Measurements from ENCODE around the gene RTEL1. TPM values are rescaled to one million over a fixed set of nuclear protein-coding genes. Genes with fewer than 3 reads are reported as not detected.
"Not testable (repeated sequence)": the region's sequence is repeated elsewhere in the genome, so short reads cannot be mapped to it uniquely, and the experiment has no call there.

The RTEL1 gene
- total RNA-seq, 1 experiment from 2014 or later = 26.1 TPM

GRCh38 chr20:63667858-63668257, 9.7 kb downstream of the RTEL1 start:
- H3K27me3 ChIP-seq (ENCODE audit: control insufficient read depth, insufficient read depth, low read length) = no peaks in the 10 kb centered on the region
- H3K27ac ChIP-seq (ENCODE audit: low read length) = no peak overlapping the region
- ChIA-PET POLR2A (no interaction called here), CTCF (no interaction called here)
- H3K4me1 ChIP-seq (ENCODE audit: control insufficient read depth, insufficient read depth, low read length) = no peaks in the 10 kb centered on the region
- H3K4me3 ChIP-seq (ENCODE audit: low read depth in 2 of 2, low read length in 2 of 2) = no peak overlapping the region
- intact Hi-C loops (cut with micrococcal nuclease; ENCODE audit: unreplicated experiment) = no loop called here
- in situ Hi-C loops (cut with HindIII; ENCODE audit: low pct_unique_long_range_greater_than_20kb, low sequenced_read_pairs) = no loop called here
- no TSS peak for BruUV-seq (replicated peaks)
- no peaks in the 10 kb centered on the region for H3K36me3 ChIP-seq (ENCODE audit: control insufficient read depth, insufficient read depth, low read length)
- H3K9me3 ChIP-seq (ENCODE audit: control insufficient read depth, insufficient read depth, low read depth, low read length) = no peaks in the 10 kb centered on the region
- ATAC-seq (no peak), DNase-seq (ENCODE audit: low read depth, low spot score) (no peak)
- TF ChIP-seq SIN3A (IDR thresholded peaks at IDR 0.05; ENCODE audit: borderline replicate concordance, insufficient read depth, low read depth, low read length) (no peak), POLR2AphosphoS5 (IDR thresholded peaks at IDR 0.05; ENCODE audit: low read depth, low read length) (no peak), CTCF (IDR thresholded peaks at IDR 0.05) (no peak), TCF7L2 (IDR thresholded peaks at IDR 0.05; ENCODE audit: low read depth, low read length) (no peak), REST (IDR thresholded peaks at IDR 0.05; ENCODE audit: insufficient read depth in 1 of 2, low read depth in 2 of 2, low read length in 1 of 2) (no peak)

GRCh38 chr20:63668351-63668750, 10.2 kb downstream of the RTEL1 start:
- Histone ChIP-seq H3K27me3 (ENCODE audit: control insufficient read depth, insufficient read depth, low read length) (no peaks in the 10 kb centered on the region), H3K36me3 (ENCODE audit: control insufficient read depth, insufficient read depth, low read length) (no peaks in the 10 kb centered on the region), H3K4me3 (ENCODE audit: low read depth in 2 of 2, low read length in 2 of 2) (no peak overlapping the region), H3K27ac (ENCODE audit: low read length) (no peak overlapping the region), H3K9me3 (ENCODE audit: control insufficient read depth, insufficient read depth, low read depth, low read length) (no peaks in the 10 kb centered on the region), H3K4me1 (ENCODE audit: control insufficient read depth, insufficient read depth, low read length) (no peaks in the 10 kb centered on the region)
- ChIA-PET POLR2A (no interaction called here), CTCF (no interaction called here)
- DNase-seq (ENCODE audit: low read depth, low spot score) (no peak), ATAC-seq (no peak)
- no peak for TF ChIP-seq POLR2AphosphoS5 (IDR thresholded peaks at IDR 0.05; ENCODE audit: low read depth, low read length)
- no peak for TF ChIP-seq TCF7L2 (IDR thresholded peaks at IDR 0.05; ENCODE audit: low read depth, low read length)
- no peak for TF ChIP-seq CTCF (IDR thresholded peaks at IDR 0.05)
- no peak for TF ChIP-seq REST (IDR thresholded peaks at IDR 0.05; ENCODE audit: insufficient read depth in 1 of 2, low read depth in 2 of 2, low read length in 1 of 2)
- no peak for TF ChIP-seq SIN3A (IDR thresholded peaks at IDR 0.05; ENCODE audit: borderline replicate concordance, insufficient read depth, low read depth, low read length)
- no TSS peak for BruUV-seq (replicated peaks)
- in situ Hi-C loops (cut with HindIII; ENCODE audit: low pct_unique_long_range_greater_than_20kb, low sequenced_read_pairs) (no loop called here), intact Hi-C loops (cut with micrococcal nuclease; ENCODE audit: unreplicated experiment) (no loop called here)

- POLR2A ChIA-PET; H3K36me3 ChIP-seq (ENCODE audit: control insufficient read depth, insufficient read depth, low read length); CTCF ChIA-PET; H3K4me3 ChIP-seq (ENCODE audit: low read depth in 2 of 2, low read length in 2 of 2); H3K27ac ChIP-seq (ENCODE audit: low read length); in situ Hi-C loops (cut with HindIII; ENCODE audit: low pct_unique_long_range_greater_than_20kb, low sequenced_read_pairs); ATAC-seq; H3K4me1 ChIP-seq (ENCODE audit: control insufficient read depth, insufficient read depth, low read length); H3K9me3 ChIP-seq (ENCODE audit: control insufficient read depth, insufficient read depth, low read depth, low read length); BruUV-seq (replicated peaks); H3K27me3 ChIP-seq (ENCODE audit: control insufficient read depth, insufficient read depth, low read length); intact Hi-C loops (cut with micrococcal nuclease; ENCODE audit: unreplicated experiment); DNase-seq (ENCODE audit: low read depth, low spot score): not testable (repeated sequence)
Measured at GRCh38 chr20:63671695-63672094, 13.6 kb downstream of the RTEL1 start.

All from Panc1 (cell line).